Mesodermal cell (in vitro differentiated cells): ENCODE data around the gene PRDM5. TPM values are rescaled to one million over a fixed set of nuclear protein-coding genes. Genes with fewer than 3 reads are reported as not detected.

Source experiments
- H3K27ac ChIP-seq: 2 replicates; pipeline ENCODE4 v1.7.0; 2013; ENCODE audit warnings: mild to moderate bottlenecking, low read depth, low read length, moderate library complexity; ENCODE audit not compliant: severe bottlenecking
- H3K36me3 ChIP-seq: 2 replicates; pipeline ENCODE4 v1.7.1; 2013; ENCODE audit warnings: mild to moderate bottlenecking, low read length, moderate library complexity; ENCODE audit not compliant: control insufficient read depth, insufficient read depth
- H3K4me1 ChIP-seq: one replicate; pipeline ENCODE4 v1.7.1; 2013; ENCODE audit warnings: mild to moderate bottlenecking, low read length; ENCODE audit not compliant: insufficient read depth, control insufficient read depth, poor library complexity, severe bottlenecking
- H3K4me3 ChIP-seq: 2 replicates; pipeline ENCODE4 v1.7.0; 2013; ENCODE audit warnings: low read length, control low read depth, mild to moderate bottlenecking; ENCODE audit not compliant: insufficient read depth, poor library complexity, severe bottlenecking; ENCODE audit errors: extremely low read depth
- H3K9me3 ChIP-seq: 2 replicates; pipeline ENCODE4 v1.7.1; 2013; ENCODE audit warnings: mild to moderate bottlenecking, low read length, moderate library complexity; ENCODE audit not compliant: control insufficient read depth
- WGBS, 2 experiments: methylation state at CpG; one replicate each; pipeline ENCODE4 v1.1.5; 2013; ENCODE audit warnings: missing lambda C conversion rate in 2 of 2; ENCODE audit not compliant: insufficient coverage in 2 of 2; 5-methylcytosine and 5-hydroxymethylcytosine counted together
- polyA plus RNA-seq, 2 experiments: library from polyadenylated mRNA; stranded (reverse); fragments of 50-300 nt; gene quantifications; one replicate each; pipeline ENCODE4 v1.2.3, GENCODE V29; 2013

The PRDM5 gene
- 11.6 TPM for polyA plus RNA-seq (2013, experiment 1 of 2)
- 11.7 TPM for polyA plus RNA-seq (2013, experiment 2 of 2)

- peak within 1 kb of the TSS; percentile 63 for H3K4me3 ChIP-seq
- 0% methylated on average over 54 to 71 of the region's 86 CpGs for WGBS, 2 experiments
- H3K27ac ChIP-seq = peak within 1 kb of the TSS; percentile 85
These were observed at the start of gene PRDM5 for GRCh38 chr4:120922381-120923206. PRDM5 (minus strand) TSS chr4:120922726; CDS start chr4:120922608, 118 bp downstream.

GRCh38 chr4:120971884-120972283, 49.4 kb upstream of the PRDM5 start:
- H3K4me3 ChIP-seq = no peak overlapping the region
- no CpG with 5 or more reads among the region's 1 CpG for WGBS, 2 experiments
- H3K9me3 ChIP-seq = no peaks in the 10 kb centered on the region
- H3K36me3 ChIP-seq = no peaks in the 10 kb centered on the region
- no peaks in the 10 kb centered on the region for H3K4me1 ChIP-seq
- no peak overlapping the region for H3K27ac ChIP-seq

More at GRCh38 chr4:120922381-120923206, at the start of gene PRDM5:
- H3K9me3 ChIP-seq = no peaks in the 10 kb centered on the region
- H3K4me1 ChIP-seq = peaks cover 7% of the 10 kb centered on the region
- H3K36me3 ChIP-seq = no peaks in the 10 kb centered on the region

- Histone ChIP-seq H3K27ac (no peak overlapping the region), H3K36me3 (no peaks in the 10 kb centered on the region), H3K9me3 (no peaks in the 10 kb centered on the region), H3K4me3 (no peak overlapping the region), H3K4me1 (no peaks in the 10 kb centered on the region)
- 91% methylated on average over 4 of the region's 4 CpGs; no CpG with 5 or more reads in 1 of the 2 experiments for WGBS, 2 experiments
These were observed 43.4 kb upstream of the PRDM5 start for GRCh38 chr4:120965938-120966337.

GRCh38 chr4:120964596-120964995, 42.1 kb upstream of the PRDM5 start:
- H3K27ac ChIP-seq = no peak overlapping the region

GRCh38 chr4:120963449-120963848, 40.9 kb upstream of the PRDM5 start:
- WGBS, 2 experiments = 73 to 88% methylated on average over 1 to 3 of the region's 4 CpGs
- Histone ChIP-seq H3K27ac (no peak overlapping the region), H3K36me3 (no peaks in the 10 kb centered on the region), H3K9me3 (no peaks in the 10 kb centered on the region), H3K4me3 (no peak overlapping the region), H3K4me1 (no peaks in the 10 kb centered on the region)

More at GRCh38 chr4:120964596-120964995, 42.1 kb upstream of the PRDM5 start:
- no peaks in the 10 kb centered on the region for H3K4me1 ChIP-seq
- no peaks in the 10 kb centered on the region for H3K36me3 ChIP-seq
- 29% methylated on average over 1 of the region's 1 CpG; no CpG with 5 or more reads in 1 of the 2 experiments for WGBS, 2 experiments
- no peaks in the 10 kb centered on the region for H3K9me3 ChIP-seq
- no peak overlapping the region for H3K4me3 ChIP-seq

GRCh38 chr4:120960656-120961267, 38.2 kb upstream of the PRDM5 start:
- H3K27ac ChIP-seq = no peak overlapping the region
- no peak overlapping the region for H3K4me3 ChIP-seq
- WGBS, 2 experiments = no CpG with 5 or more reads among the region's 2 CpGs
- H3K9me3 ChIP-seq = no peaks in the 10 kb centered on the region
- H3K36me3 ChIP-seq = no peaks in the 10 kb centered on the region
- no peaks in the 10 kb centered on the region for H3K4me1 ChIP-seq

- WGBS, 2 experiments = 86 to 94% methylated on average over 2 of the region's 4 CpGs
- Histone ChIP-seq H3K4me3 (no peak overlapping the region), H3K36me3 (no peaks in the 10 kb centered on the region), H3K27ac (no peak overlapping the region), H3K4me1 (no peaks in the 10 kb centered on the region), H3K9me3 (peaks cover 6% of the 10 kb centered on the region)
These were observed 25.9 kb upstream of the PRDM5 start for GRCh38 chr4:120948382-120948781.

GRCh38 chr4:120942776-120943175, 20.2 kb upstream of the PRDM5 start:
- Histone ChIP-seq H3K4me3 (no peak overlapping the region), H3K27ac (no peak overlapping the region), H3K9me3 (no peaks in the 10 kb centered on the region), H3K36me3 (no peaks in the 10 kb centered on the region), H3K4me1 (no peaks in the 10 kb centered on the region)
- WGBS, 2 experiments = 100% methylated on average over 1 of the region's 3 CpGs; no CpG with 5 or more reads in 1 of the 2 experiments

GRCh38 chr4:120940547-120940946, 18.0 kb upstream of the PRDM5 start:
- no peak overlapping the region for H3K4me3 ChIP-seq
- no peak overlapping the region for H3K27ac ChIP-seq
- 91 to 94% methylated on average over 2 of the region's 2 CpGs for WGBS, 2 experiments
- H3K36me3 ChIP-seq = no peaks in the 10 kb centered on the region
- no peaks in the 10 kb centered on the region for H3K9me3 ChIP-seq
- no peaks in the 10 kb centered on the region for H3K4me1 ChIP-seq

GRCh38 chr4:120939693-120940092, 17.2 kb upstream of the PRDM5 start:
- Histone ChIP-seq H3K4me1 (no peaks in the 10 kb centered on the region), H3K4me3 (no peak overlapping the region), H3K36me3 (no peaks in the 10 kb centered on the region), H3K9me3 (no peaks in the 10 kb centered on the region), H3K27ac (no peak overlapping the region)

- no CpG with 5 or more reads among the region's 1 CpG for WGBS, 2 experiments
- no peaks in the 10 kb centered on the region for H3K36me3 ChIP-seq
- no peaks in the 10 kb centered on the region for H3K9me3 ChIP-seq
- H3K4me1 ChIP-seq = no peaks in the 10 kb centered on the region
- H3K4me3 ChIP-seq = no peak overlapping the region
- H3K27ac ChIP-seq = no peak overlapping the region
These were observed 7.3 kb upstream of the PRDM5 start for GRCh38 chr4:120929847-120930246.
